ENCODE data around the gene MAP3K14.

The MAP3K14 gene

GRCh38 chr17:45316434-45317110 is at the start of gene MAP3K14:
Gene MAP3K14 (minus strand): TSS chr17:45317020. CDS start chr17:45290745, 26,275 bp downstream.
- Mint-ChIP-seq H3K27me3 (no peaks in the 10 kb centered on the region), H3K4me1 (ENCODE audit: low read depth) (peaks cover 81% of the 10 kb centered on the region), H3K4me3 (peak within 1 kb of the TSS; percentile 96), H3K9me3 (no peaks in the 10 kb centered on the region), H3K27ac (peak within 1 kb of the TSS; percentile 99), H3K36me3 (ENCODE audit: low read depth) (peaks cover 38% of the 10 kb centered on the region)

DNA sequence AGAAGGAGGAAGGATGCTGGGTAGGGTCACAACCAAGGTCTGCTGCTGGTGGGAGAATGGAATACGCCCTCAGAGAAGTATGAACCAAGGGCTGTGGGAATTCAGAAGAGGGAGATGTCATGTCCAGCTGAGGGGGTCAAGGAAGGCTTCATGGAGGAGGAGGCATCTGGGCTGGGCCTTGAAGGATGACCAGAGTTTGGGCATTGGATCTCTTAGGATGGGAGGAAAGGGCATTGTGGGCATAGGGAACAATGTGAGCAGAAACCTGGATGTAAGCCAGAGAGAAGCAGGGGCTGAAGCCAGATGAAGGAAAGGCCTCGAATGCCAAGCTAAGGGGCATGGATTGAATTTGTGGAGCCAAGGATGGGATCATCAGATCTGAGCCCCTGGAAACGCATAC is 49.2 kb upstream of the MAP3K14 start:
- no peaks in the 10 kb centered on the region for H3K36me3 Mint-ChIP-seq (ENCODE audit: low read depth)
- peaks cover 6% of the 10 kb centered on the region for H3K4me1 Mint-ChIP-seq (ENCODE audit: low read depth)
- H3K4me3 Mint-ChIP-seq = no peak overlapping the region
- H3K27me3 Mint-ChIP-seq = peaks cover 24% of the 10 kb centered on the region
- H3K9me3 Mint-ChIP-seq = peaks cover 9% of the 10 kb centered on the region
- H3K27ac Mint-ChIP-seq = no peak overlapping the region

- H3K9me3 Mint-ChIP-seq = peaks cover 9% of the 10 kb centered on the region
- peaks cover 20% of the 10 kb centered on the region for H3K27me3 Mint-ChIP-seq
- H3K4me1 Mint-ChIP-seq (ENCODE audit: low read depth) = no peaks in the 10 kb centered on the region
- no peak overlapping the region for H3K27ac Mint-ChIP-seq
- no peaks in the 10 kb centered on the region for H3K36me3 Mint-ChIP-seq (ENCODE audit: low read depth)
- H3K4me3 Mint-ChIP-seq = no peak overlapping the region
These were observed 47.9 kb upstream of the MAP3K14 start for GRCh38 chr17:45364531-45365390.

GRCh38 chr17:45363498-45363897 is 46.7 kb upstream of the MAP3K14 start:
- Mint-ChIP-seq H3K4me3 (no peak overlapping the region), H3K9me3 (peaks cover 9% of the 10 kb centered on the region), H3K27ac (no peak overlapping the region), H3K36me3 (ENCODE audit: low read depth) (no peaks in the 10 kb centered on the region), H3K27me3 (peaks cover 17% of the 10 kb centered on the region), H3K4me1 (ENCODE audit: low read depth) (no peaks in the 10 kb centered on the region)

DNA sequence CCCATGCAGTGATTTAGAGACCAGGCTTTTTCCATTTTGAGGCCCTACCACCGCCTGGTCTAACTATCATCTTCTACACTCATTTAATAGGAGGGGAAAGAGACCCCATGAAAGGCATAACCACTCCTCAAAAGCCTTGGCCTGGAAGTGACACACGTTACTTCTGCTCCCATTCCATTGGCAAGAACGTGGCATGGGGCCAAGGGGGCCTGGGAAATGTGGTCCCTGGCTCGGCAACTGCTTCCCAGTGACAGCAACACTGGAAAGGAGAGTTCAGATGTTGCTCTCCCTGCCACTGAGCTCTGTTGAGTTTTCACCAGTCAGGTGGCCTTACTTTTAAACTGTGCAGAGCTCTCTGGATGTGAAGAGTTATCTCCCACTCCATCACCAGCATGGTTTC is 45.2 kb upstream of the MAP3K14 start:
- Mint-ChIP-seq H3K27ac (no peak overlapping the region), H3K36me3 (ENCODE audit: low read depth) (no peaks in the 10 kb centered on the region), H3K27me3 (peaks cover 17% of the 10 kb centered on the region), H3K4me1 (ENCODE audit: low read depth) (peaks cover 9% of the 10 kb centered on the region), H3K9me3 (peaks cover 9% of the 10 kb centered on the region), H3K4me3 (no peak overlapping the region)

GRCh38 chr17:45361451-45361850 is 44.6 kb upstream of the MAP3K14 start:
- Mint-ChIP-seq H3K4me1 (ENCODE audit: low read depth) (peaks cover 9% of the 10 kb centered on the region), H3K9me3 (peaks cover 9% of the 10 kb centered on the region), H3K36me3 (ENCODE audit: low read depth) (no peaks in the 10 kb centered on the region), H3K4me3 (no peak overlapping the region), H3K27me3 (peaks cover 17% of the 10 kb centered on the region), H3K27ac (peak overlapping the region; percentile 12)

DNA sequence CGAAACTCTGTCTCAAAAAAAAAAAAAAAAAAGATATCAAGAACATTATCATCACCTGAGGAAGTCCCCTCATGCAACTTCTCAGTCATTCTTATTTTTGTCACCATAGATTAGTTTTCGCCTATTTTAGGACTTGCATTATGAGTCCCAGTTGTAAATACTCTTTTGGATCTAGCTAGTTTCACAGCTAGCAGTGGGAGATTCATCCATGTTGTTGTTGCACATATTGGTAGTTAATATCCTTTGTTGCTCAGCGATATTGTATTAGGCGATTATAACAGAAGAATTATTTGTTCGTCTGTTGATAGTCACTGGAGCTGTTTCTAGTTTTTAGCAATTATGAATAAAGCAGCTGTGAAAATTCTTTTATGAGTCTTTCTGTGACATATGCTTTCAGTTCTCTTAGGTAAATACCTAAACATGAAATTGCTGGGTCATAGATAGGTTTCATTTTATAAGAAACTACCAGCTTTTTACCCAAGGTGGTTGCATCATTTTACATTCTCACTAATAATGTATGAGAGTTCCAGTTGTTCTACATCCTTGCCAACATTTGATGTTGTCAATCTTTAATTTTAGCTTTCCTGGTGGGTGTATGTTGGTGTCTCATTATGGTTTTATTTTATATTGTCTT is 40.7 kb upstream of the MAP3K14 start:
- Mint-ChIP-seq H3K36me3 (ENCODE audit: low read depth) (no peaks in the 10 kb centered on the region), H3K4me3 (no peak overlapping the region)

DNA sequence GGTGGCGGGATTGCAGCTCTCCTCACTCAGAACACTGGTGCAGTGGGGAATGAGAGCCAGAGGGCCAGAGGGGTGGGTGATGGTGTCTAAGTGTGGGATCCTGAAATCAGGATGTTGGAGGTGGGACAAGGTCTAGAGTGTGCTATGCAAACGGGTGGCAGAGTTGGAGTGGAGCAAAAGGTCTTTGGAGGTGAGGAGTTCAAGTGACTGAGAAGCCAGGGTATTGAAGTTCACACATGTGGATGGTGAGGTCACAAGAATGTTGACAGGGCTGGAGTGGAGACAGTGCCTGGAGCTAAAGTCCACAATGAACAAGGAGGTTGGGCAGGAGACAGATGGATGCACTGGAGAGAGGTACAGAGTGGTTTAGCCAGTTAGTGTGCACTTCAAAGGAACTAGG is 38.3 kb upstream of the MAP3K14 start:
- Mint-ChIP-seq H3K9me3 (peaks cover 13% of the 10 kb centered on the region), H3K27me3 (peaks cover 16% of the 10 kb centered on the region), H3K4me3 (no peak overlapping the region), H3K27ac (no peak overlapping the region), H3K36me3 (ENCODE audit: low read depth) (peaks cover 7% of the 10 kb centered on the region), H3K4me1 (ENCODE audit: low read depth) (peaks cover 37% of the 10 kb centered on the region)

More for the DNA sequence above, 40.7 kb upstream of the MAP3K14 start:
- Mint-ChIP-seq H3K27me3 (peaks cover 17% of the 10 kb centered on the region), H3K27ac (peak overlapping the region; percentile 2), H3K4me1 (ENCODE audit: low read depth) (peaks cover 24% of the 10 kb centered on the region), H3K9me3 (peaks cover 2% of the 10 kb centered on the region)

DNA sequence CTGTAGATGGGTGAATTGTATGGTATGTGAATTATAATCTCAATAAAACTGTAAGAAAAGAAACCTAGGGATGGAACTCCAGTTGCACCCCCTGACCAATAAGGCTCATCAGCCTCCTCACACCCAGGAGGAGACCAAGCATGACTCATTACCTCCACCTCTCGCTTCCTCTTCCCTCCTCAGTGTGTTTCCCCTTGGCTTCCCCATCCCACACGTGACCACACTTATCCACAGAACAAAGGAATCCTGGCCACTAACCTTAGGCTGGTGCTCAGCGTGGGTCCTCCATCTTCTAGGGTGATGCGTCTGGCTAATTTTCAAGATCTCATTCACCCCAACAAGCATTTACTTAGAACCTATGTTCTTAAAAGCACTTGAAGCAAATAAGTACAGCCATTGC is 36.2 kb upstream of the MAP3K14 start:
- peaks cover 7% of the 10 kb centered on the region for H3K36me3 Mint-ChIP-seq (ENCODE audit: low read depth)
- peaks cover 37% of the 10 kb centered on the region for H3K4me1 Mint-ChIP-seq (ENCODE audit: low read depth)
- H3K4me3 Mint-ChIP-seq = peak overlapping the region; percentile 57
- peaks cover 16% of the 10 kb centered on the region for H3K27me3 Mint-ChIP-seq
- H3K9me3 Mint-ChIP-seq = peaks cover 13% of the 10 kb centered on the region
- peak overlapping the region; percentile 67 for H3K27ac Mint-ChIP-seq

DNA sequence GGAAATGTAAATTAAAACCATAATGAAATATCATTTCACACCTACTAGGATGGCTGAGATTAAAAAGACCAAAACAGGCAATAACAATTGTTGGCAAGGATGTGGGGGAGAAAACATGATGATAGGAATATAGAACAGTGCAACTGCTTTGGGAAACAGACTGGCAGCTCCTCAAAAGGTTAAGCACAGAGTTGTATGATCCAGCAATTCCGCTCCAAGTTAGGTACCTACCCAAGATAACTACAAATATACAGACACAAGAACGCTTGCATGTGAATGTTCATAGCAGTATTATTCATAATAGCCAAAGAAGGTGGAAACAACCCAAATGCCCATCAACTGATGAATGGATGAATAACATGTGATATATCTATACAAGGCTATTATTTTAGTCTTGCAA is 35.0 kb upstream of the MAP3K14 start:
- Mint-ChIP-seq H3K36me3 (ENCODE audit: low read depth) (peaks cover 7% of the 10 kb centered on the region), H3K9me3 (peaks cover 13% of the 10 kb centered on the region), H3K27me3 (peaks cover 16% of the 10 kb centered on the region), H3K27ac (peak overlapping the region; percentile 21), H3K4me3 (no peak overlapping the region), H3K4me1 (ENCODE audit: low read depth) (peaks cover 28% of the 10 kb centered on the region)

DNA sequence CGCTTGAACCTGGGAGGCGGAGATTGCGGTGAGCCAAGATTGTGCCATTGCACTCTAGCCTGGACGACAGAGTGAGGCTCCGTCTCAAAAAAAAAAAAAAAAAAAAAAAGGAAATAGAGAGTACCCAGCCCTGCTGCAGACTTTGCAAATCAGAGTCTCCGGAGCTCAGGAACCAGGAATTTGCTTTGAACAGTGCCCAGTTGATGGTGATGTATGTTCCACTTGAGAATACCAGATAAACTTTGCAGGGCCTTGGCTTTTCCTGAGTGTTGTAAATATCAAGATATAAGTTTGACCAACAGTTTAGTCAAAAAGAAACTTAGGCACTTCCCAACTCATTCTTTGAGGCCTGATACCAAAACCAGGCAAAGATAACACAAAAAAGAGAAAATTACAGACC is 30.6 kb upstream of the MAP3K14 start:
- Mint-ChIP-seq H3K36me3 (ENCODE audit: low read depth) (peaks cover 7% of the 10 kb centered on the region), H3K27me3 (peaks cover 9% of the 10 kb centered on the region), H3K4me1 (ENCODE audit: low read depth) (peaks cover 24% of the 10 kb centered on the region), H3K4me3 (no peak overlapping the region), H3K27ac (no peak overlapping the region), H3K9me3 (peaks cover 13% of the 10 kb centered on the region)

DNA sequence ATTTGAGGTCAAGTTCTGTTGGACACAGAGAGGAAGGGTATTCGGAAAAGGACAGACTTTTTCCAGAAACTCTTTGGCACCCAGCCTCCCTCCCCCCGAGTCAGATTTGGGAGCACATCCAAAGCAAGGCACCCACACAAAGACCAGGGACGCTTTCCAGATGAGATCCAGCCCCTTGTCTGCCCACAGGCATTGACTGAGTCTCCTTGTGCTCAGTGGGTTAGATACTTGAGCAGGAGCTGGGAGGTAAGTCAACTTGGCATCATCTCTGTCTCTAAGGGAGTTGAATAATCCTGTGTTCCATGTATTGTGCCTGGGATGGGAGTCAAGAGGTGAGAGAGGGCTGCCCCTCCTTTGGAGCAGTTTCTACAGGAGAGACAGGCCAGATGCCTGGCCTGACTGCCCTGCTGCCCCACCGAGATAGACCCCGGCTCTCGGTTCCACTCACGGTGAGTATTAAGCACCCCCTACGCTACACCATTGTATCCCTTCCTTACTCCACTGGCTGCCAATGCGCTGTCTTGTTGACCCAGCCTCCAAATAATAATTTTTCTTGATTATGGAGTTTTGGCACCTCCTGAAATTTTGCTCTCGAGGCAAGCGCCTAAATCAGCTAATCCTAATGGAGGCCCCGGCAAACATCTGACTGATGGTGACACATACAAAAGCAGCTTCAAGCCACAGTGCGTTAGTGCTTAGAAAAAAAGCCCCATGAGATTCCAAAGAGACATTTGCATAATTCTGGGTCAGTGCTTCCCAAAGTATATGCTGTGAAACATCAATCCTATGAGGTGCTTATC is 29.6 kb upstream of the MAP3K14 start:
- no peak overlapping the region for H3K27ac Mint-ChIP-seq
- no peaks in the 10 kb centered on the region for H3K36me3 Mint-ChIP-seq (ENCODE audit: low read depth)
- peaks cover 14% of the 10 kb centered on the region for H3K4me1 Mint-ChIP-seq (ENCODE audit: low read depth)
- H3K9me3 Mint-ChIP-seq = peaks cover 5% of the 10 kb centered on the region
- H3K27me3 Mint-ChIP-seq = peaks cover 5% of the 10 kb centered on the region
- no peak overlapping the region for H3K4me3 Mint-ChIP-seq

GRCh38 chr17:45345554-45346215 is 28.9 kb upstream of the MAP3K14 start:
- Mint-ChIP-seq H3K9me3 (no peaks in the 10 kb centered on the region), H3K27ac (peak overlapping the region; percentile 34), H3K36me3 (ENCODE audit: low read depth) (no peaks in the 10 kb centered on the region), H3K4me3 (no peak overlapping the region), H3K27me3 (no peaks in the 10 kb centered on the region), H3K4me1 (ENCODE audit: low read depth) (peaks cover 12% of the 10 kb centered on the region)

DNA sequence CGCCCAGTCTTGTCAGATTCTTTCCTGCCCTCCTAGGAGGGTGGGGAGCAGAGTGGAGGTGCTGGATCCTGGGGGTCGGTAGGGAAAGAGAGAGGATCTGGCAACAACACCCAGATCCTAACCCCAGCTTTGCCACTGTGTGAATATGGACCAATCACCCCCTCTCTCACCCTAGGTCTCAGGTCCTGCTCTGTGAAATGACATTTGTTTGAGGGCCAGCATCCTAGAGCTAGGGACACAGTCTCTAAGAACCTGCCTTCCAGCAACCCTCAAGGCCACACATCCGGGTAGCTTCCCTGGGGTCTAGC is 28.4 kb upstream of the MAP3K14 start:
- H3K27ac Mint-ChIP-seq = peak overlapping the region; percentile 34

More for the DNA sequence above, 28.4 kb upstream of the MAP3K14 start:
- Mint-ChIP-seq H3K36me3 (ENCODE audit: low read depth) (no peaks in the 10 kb centered on the region), H3K27me3 (no peaks in the 10 kb centered on the region), H3K9me3 (no peaks in the 10 kb centered on the region), H3K4me3 (no peak overlapping the region), H3K4me1 (ENCODE audit: low read depth) (peaks cover 12% of the 10 kb centered on the region)

Measured in stimulated activated naive CD8-positive, alpha-beta T cell treated with anti-CD3 and anti-CD28 coated beads, Interleukin-15, Interleukin-2, amounts not matched to agents 100 ng/mL and 50 ng/mL, for 24 hours (primary cell).